GM10847 (cell line): ENCODE results near the gene CPPED1.

Experiments used
- POLR2A ChIP-seq: IDR thresholded peaks from 2 replicates; pipeline ENCODE4 v1.6.1; 2011; ENCODE audit not compliant: insufficient read length; ENCODE audit errors: extremely low read depth

Gene CPPED1

GRCh38 chr16:12780467-12780866 lies 23.2 kb downstream of the CPPED1 start:
- TF ChIP-seq POLR2A = no peak

DNA sequence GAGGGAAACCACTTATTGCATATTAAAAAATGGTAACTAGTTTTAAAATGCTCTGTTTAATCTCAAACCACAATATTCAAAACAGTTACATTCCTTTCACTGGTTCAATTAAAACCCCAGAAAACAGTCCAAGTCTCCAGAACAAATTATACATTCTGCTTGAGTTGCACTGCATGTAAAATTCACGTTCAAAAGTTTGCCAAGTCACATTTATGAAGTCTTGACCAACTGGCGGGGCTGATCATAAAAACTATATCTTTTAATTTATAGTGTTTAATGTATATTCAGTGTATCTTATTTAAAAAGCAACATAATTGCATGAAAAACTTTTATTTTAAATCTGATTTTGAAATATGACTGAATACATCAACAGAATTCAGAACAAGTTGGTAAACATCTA lies 25.0 kb downstream of the CPPED1 start:
- no peak for TF ChIP-seq POLR2A

GRCh38 chr16:12775656-12776236 lies 27.9 kb downstream of the CPPED1 start:
- TF ChIP-seq POLR2A = no peak

DNA sequence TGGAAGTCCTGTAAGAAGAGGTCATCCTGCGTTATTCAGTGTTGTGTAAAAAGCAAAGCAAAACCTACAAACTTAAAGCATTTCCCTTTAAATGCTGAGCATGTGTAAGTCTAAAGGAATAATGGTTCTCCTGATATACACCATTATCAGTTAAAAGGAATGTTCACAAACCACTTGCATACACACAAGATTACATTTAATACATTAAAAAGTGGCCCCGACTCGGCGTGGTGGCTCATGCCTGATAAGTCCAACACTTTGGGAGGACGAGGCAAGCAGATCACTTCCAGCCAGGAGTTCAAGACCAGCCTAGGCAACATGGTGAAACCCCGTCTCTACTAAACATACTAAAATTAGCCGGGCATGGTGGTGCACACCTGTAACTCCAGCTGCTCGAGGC lies 30.5 kb downstream of the CPPED1 start:
- TF ChIP-seq POLR2A = no peak

GRCh38 chr16:12771341-12771798 lies 32.3 kb downstream of the CPPED1 start:
- TF ChIP-seq POLR2A = no peak

GRCh38 chr16:12769525-12769924 lies 34.2 kb downstream of the CPPED1 start:
- TF ChIP-seq POLR2A = no peak

GRCh38 chr16:12767897-12768296 lies 35.8 kb downstream of the CPPED1 start:
- no peak for TF ChIP-seq POLR2A

- TF ChIP-seq POLR2A = no peak
Measured at GRCh38 chr16:12766853-12767252, 36.8 kb downstream of the CPPED1 start.

GRCh38 chr16:12764813-12765488 lies 38.7 kb downstream of the CPPED1 start:
- TF ChIP-seq POLR2A = no peak

DNA sequence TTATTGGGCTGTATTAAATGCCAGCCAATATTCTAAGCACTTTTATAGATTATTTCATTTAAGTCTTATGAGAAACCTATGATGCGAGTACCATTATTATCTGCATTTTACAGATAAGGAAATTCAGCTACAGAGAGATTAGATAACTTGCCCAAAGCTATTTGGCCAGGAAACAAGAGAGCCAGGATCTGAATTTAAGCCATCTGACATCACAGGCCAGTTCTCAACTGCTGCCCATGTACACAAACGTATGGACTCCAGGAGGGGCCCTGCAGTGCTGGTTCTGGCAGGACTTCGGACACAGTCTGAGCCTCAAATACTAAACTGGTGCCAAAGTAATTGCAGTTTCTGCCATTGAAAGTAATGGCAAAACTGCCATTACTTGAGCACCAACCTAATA lies 40.2 kb downstream of the CPPED1 start:
- no peak for TF ChIP-seq POLR2A

DNA sequence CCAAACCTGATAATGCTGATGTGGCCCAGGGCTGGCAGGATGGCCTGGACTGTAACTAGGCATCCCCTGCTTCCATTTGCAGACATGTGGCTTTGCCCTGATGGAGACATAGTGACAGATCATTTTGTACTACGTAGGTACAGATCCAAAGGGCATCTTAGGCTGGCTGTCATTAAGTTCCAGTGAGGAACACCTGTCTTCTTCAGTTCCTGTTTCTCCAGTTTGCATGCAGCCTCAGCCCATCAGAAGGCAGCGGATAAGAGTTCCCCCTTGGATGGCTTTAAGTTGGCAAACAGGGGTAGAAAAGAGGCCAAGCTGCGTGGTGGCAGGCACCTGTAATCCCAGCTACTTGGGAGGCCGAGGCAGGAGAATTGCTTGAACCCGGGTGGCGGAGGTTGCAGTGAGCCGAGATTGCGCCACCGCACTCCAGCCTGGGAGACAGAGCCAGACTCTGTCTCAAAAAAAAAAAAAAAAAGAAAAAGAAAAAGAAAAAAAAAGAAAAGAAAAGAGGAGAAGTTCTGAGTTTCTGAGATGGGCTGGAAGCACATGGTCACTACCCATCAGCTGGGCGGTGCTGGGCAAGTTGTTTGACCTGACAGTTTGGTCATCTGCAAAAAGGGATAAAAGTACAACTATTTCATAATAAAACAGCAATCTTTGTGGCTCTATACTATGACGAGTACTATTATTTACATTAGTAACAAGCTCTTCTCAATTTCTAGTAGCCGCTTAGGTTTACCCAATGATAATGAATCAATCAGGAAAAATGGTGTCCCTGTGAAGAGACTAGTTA lies 42.7 kb downstream of the CPPED1 start:
- no peak for TF ChIP-seq POLR2A

DNA sequence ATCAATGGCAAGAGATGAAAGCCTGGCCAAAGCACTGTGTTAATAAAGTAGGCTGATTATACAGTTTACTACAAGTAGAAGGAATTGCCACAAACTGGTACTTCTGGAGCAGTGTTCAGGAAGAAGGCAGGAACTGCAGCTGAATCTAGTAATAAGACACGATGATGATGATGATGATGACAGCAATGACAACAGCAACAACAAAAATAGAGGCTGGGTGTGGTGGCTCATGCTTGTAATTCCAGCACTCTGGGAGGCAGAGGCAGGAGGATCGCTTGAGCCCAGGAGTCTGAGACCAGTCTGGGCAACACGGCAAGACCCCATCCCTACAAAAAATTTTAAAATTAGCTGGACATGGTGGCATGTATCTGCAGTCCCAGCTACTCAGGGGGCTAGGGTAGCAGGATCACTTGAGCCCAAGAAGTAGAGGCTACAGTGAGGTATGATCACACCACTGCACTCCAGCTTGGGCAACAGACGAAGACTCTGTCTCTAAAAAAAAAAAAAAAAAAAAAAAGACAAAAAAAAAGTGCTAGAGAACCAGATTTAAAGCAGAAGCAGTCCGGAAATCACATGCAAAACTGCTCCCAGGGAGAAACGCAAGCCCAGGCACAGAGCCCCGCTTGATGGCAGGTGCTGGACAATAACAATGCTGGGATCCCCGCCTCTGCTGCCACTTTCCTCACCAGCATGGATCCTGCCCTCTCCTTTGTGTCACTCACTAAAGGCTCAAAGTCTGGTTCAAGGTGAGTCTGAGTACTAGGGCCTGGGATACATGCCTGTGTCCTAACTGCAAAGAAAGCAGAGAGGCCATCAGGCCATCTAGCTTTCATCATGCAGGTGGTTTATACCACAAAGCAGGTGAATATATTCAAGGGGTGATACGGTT lies 44.8 kb downstream of the CPPED1 start:
- no peak for TF ChIP-seq POLR2A

GRCh38 chr16:12758031-12758669 lies 45.5 kb downstream of the CPPED1 start:
- no peak for TF ChIP-seq POLR2A

GRCh38 chr16:12757546-12757945 lies 46.1 kb downstream of the CPPED1 start:
- no peak for TF ChIP-seq POLR2A
